Motor neuron (in vitro differentiated cells): ENCODE data around the gene MT1H. TPM values are rescaled to one million over a fixed set of nuclear protein-coding genes. Genes with fewer than 3 reads are reported as not detected.
"Not testable (repeated sequence)": the region's sequence is repeated elsewhere in the genome, so short reads cannot be mapped to it uniquely, and the experiment has no call there.

Experiments used
- ATAC-seq, 8 experiments: fragments of 200-7000 bp; cut with Tn5 transposase; replicated peaks in 6 of 8; 2 replicates each; pipeline ENCODE4 v1.8.0; 2021; ENCODE audit warnings: mild to moderate bottlenecking in 8 of 8, moderate library complexity in 8 of 8
- H3K27ac ChIP-seq, 2 donors: fragments of 250-450 bp; sonication (Bioruptor Pico); 2 replicates each; pipeline ENCODE4 v1.9.0; 2021; ENCODE audit warnings: antibody characterized with exemption in 2 of 2, mild to moderate bottlenecking in 2 of 2, moderate library complexity in 1 of 2
- H3K4me1 ChIP-seq, 2 donors: fragments of 250-450 bp; sonication (Bioruptor Pico); replicated peaks in 1 of 2; 2 replicates each; pipeline ENCODE4 v1.6.1; 2021; ENCODE audit warnings: antibody characterized with exemption in 2 of 2, mild to moderate bottlenecking in 2 of 2, moderate library complexity in 1 of 2
- H3K4me3 ChIP-seq, 5 donors: fragments of 250-450 bp; sonication (Bioruptor Pico); 2 replicates each; pipeline ENCODE4 v1.9.0; 2021; ENCODE audit warnings: antibody characterized with exemption in 5 of 5, mild to moderate bottlenecking in 5 of 5, moderate library complexity in 4 of 5
- WGBS, 10 experiments: fragments of 450-650 bp; shearing (Covaris generic); methylation state at CpG; one replicate each; pipeline ENCODE4 v1.0.0; 2022; 5-methylcytosine and 5-hydroxymethylcytosine counted together
- in situ Hi-C, 9 experiments: fragments of 400-800 bp; cut with MboI; loops; one replicate each; pipeline ENCODE4 v1.15.0; 2021; ENCODE audit warnings: low sequenced_read_pairs in 9 of 9, low pct_unique_long_range_greater_than_20kb in 2 of 9; ENCODE audit not compliant: unreplicated experiment in 9 of 9
- total RNA-seq, 8 experiments: library from RNA; unstranded; fragments of 300-600 nt; gene quantifications; 2 replicates each; pipeline versions ENCODE4 v1.2.3 to v1.2.4, GENCODE V29; 2022

The MT1H gene
- total RNA-seq, 8 experiments from 2014 or later = 0.66 to 9.9 TPM; not detected in 6

- 35 to 80% (median 67%) methylated on average over 1 to 11 of the region's 13 CpGs; no CpG with 5 or more reads in 2 of the 10 experiments for WGBS, 10 experiments
- no peak for ATAC-seq
Observed at GRCh38 chr16:56708525-56709442, 39.2 kb downstream of the MT1H start.

GRCh38 chr16:56709443-56710040 is 39.9 kb downstream of the MT1H start:
- H3K27ac ChIP-seq = no peak overlapping the region
- WGBS, 10 experiments = 20 to 100% (median 67%) methylated on average over 1 to 4 of the region's 4 CpGs; no CpG with 5 or more reads in 1 of the 10 experiments
- no peak for ATAC-seq
- H3K4me1 ChIP-seq = no peaks in the 10 kb centered on the region
- no peak overlapping the region for H3K4me3 ChIP-seq
- in situ Hi-C loops = no loop called here

More at GRCh38 chr16:56708525-56709442, 39.2 kb downstream of the MT1H start:
- H3K27ac ChIP-seq = no peak overlapping the region
- no peaks in the 10 kb centered on the region for H3K4me1 ChIP-seq
- no peak overlapping the region for H3K4me3 ChIP-seq
- in situ Hi-C loops = no loop called here

GRCh38 chr16:56710181-56710737 is 40.6 kb downstream of the MT1H start:
- Histone ChIP-seq H3K4me1 (no peaks in the 10 kb centered on the region), H3K27ac (no peak overlapping the region), H3K4me3 (no peak overlapping the region)
- in situ Hi-C loops = no loop called here
- no peak for ATAC-seq
- 60 to 80% (median 67%) methylated on average over 1 to 2 of the region's 3 CpGs; no CpG with 5 or more reads in 7 of the 10 experiments for WGBS, 10 experiments

- WGBS, 10 experiments = 43 to 100% (median 84%) methylated on average over 1 to 2 of the region's 2 CpGs
- H3K27ac ChIP-seq = no peak overlapping the region
- ATAC-seq = no peak
- in situ Hi-C loops = no loop called here
- H3K4me1 ChIP-seq = no peaks in the 10 kb centered on the region
- no peak overlapping the region for H3K4me3 ChIP-seq
Observed at GRCh38 chr16:56711862-56712261, 42.2 kb downstream of the MT1H start.

GRCh38 chr16:56713794-56714193 is 44.2 kb downstream of the MT1H start:
- in situ Hi-C loops = no loop called here

GRCh38 chr16:56715126-56715525 is 45.5 kb downstream of the MT1H start:
- WGBS, 10 experiments = 21 to 100% (median 83%) methylated on average over 1 to 4 of the region's 4 CpGs; no CpG with 5 or more reads in 3 of the 10 experiments
- ATAC-seq = no peak
- in situ Hi-C loops = no loop called here

More at GRCh38 chr16:56713794-56714193, 44.2 kb downstream of the MT1H start:
- H3K27ac ChIP-seq = no peak overlapping the region
- H3K4me1 ChIP-seq = no peaks in the 10 kb centered on the region
- WGBS, 10 experiments = 50 to 100% (median 89%) methylated on average over 1 to 2 of the region's 2 CpGs; no CpG with 5 or more reads in 1 of the 10 experiments
- no peak overlapping the region for H3K4me3 ChIP-seq
- ATAC-seq = no peak

GRCh38 chr16:56716761-56717160 is 47.1 kb downstream of the MT1H start:
- WGBS, 10 experiments = 31 to 100% (median 73%) methylated on average over 1 to 3 of the region's 3 CpGs; no CpG with 5 or more reads in 1 of the 10 experiments

More at GRCh38 chr16:56715126-56715525, 45.5 kb downstream of the MT1H start:
- Histone ChIP-seq H3K4me3 (no peak overlapping the region), H3K27ac (no peak overlapping the region), H3K4me1 (no peaks in the 10 kb centered on the region)

GRCh38 chr16:56717532-56717931 is 47.9 kb downstream of the MT1H start:
- ATAC-seq, in situ Hi-C loops, H3K27ac ChIP-seq, H3K4me1 ChIP-seq, H3K4me3 ChIP-seq: not testable (repeated sequence)
- WGBS, 10 experiments = 40 to 100% (median 100%) methylated on average over 1 of the region's 2 CpGs; no CpG with 5 or more reads in 5 of the 10 experiments

More at GRCh38 chr16:56716761-56717160, 47.1 kb downstream of the MT1H start:
- in situ Hi-C loops = no loop called here
- Histone ChIP-seq H3K27ac (no peak overlapping the region), H3K4me1 (no peaks in the 10 kb centered on the region), H3K4me3 (no peak overlapping the region)
- ATAC-seq = no peak

Other genes starting within 250 kb of the MT1H start
- 100 to 1,000 TPM in 1 of 8 experiments, 10 to 100 TPM in 7; 49.1 to 165 (median 60.1) TPM for gene AMFR, start 244.3 kb upstream of the MT1H start, total RNA-seq
- 100 to 1,000 TPM in 4 of 8 experiments, 10 to 100 TPM in 4; 32.7 to 149 (median 109) TPM for gene NUDT21, start 218.5 kb upstream of the MT1H start, total RNA-seq
- 10 to 100 TPM; 20.9 to 59.0 (median 33.8) TPM for gene OGFOD1, start 218.3 kb upstream of the MT1H start, total RNA-seq
- 100 to 1,000 TPM in 1 of 8 experiments, 10 to 100 TPM in 7; 31.8 to 107 (median 45.7) TPM for gene BBS2, start 149.8 kb upstream of the MT1H start, total RNA-seq
- gene MT4, start 104.7 kb upstream of the MT1H start, total RNA-seq = not detected
- gene MT3, start 80.3 kb upstream of the MT1H start, total RNA-seq = 10 to 100 TPM in 2 of 8 experiments, 1 to 10 TPM in 3, not detected in 3; 1.9 to 16.9 (median 8.7) TPM
- gene MT2A, start 61.2 kb upstream of the MT1H start, total RNA-seq = 100 to 1,000 TPM in 3 of 8 experiments, 10 to 100 TPM in 2, 1 to 10 TPM in 3; 4.5 to 313 (median 43.5) TPM
- gene MT1E, start 44.0 kb upstream of the MT1H start, total RNA-seq = 10 to 100 TPM in 3 of 8 experiments, 1 to 10 TPM in 5; 1.1 to 96.8 (median 4.4) TPM
- 1 to 10 TPM in 1 of 8 experiments, under 1 TPM in 3, not detected in 4; 0.25 to 1.5 (median 0.46) TPM for gene MT1M, start 37.2 kb upstream of the MT1H start, total RNA-seq
- 1 to 10 TPM in 1 of 8 experiments, not detected in 7; 3.0 TPM for gene MT1A, start 31.1 kb upstream of the MT1H start, total RNA-seq
- not detected for gene MT1B, start 17.9 kb upstream of the MT1H start, total RNA-seq
- gene MT1F, start 11.9 kb upstream of the MT1H start, total RNA-seq = 100 to 1,000 TPM in 1 of 8 experiments, 10 to 100 TPM in 3, 1 to 10 TPM in 3, not detected in 1; 1.8 to 156 (median 11.3) TPM
- 100 to 1,000 TPM in 1 of 8 experiments, 1 to 10 TPM in 6, under 1 TPM in 1; 0.54 to 432 (median 3.5) TPM for gene MT1G, start 1.7 kb upstream of the MT1H start, total RNA-seq
- gene MT1X, start 12.7 kb downstream of the MT1H start, total RNA-seq = 1,000 to 10,000 TPM in 1 of 8 experiments, 10 to 100 TPM in 7; 21.9 to 1,765 (median 42.9) TPM
- 100 to 1,000 TPM in 2 of 8 experiments, 10 to 100 TPM in 6; 48.6 to 123 (median 95.5) TPM for gene NUP93, start 60.3 kb downstream of the MT1H start, total RNA-seq
- gene SLC12A3, start 195.4 kb downstream of the MT1H start, total RNA-seq = under 1 TPM in 5 of 8 experiments, not detected in 3; 0.05 to 0.81 (median 0.35) TPM